Mesothelial cell of epicardium (in vitro differentiated cells): Measurements from ENCODE around the gene ZNF652. TPM values are rescaled to one million over a fixed set of nuclear protein-coding genes. Genes with fewer than 3 reads are reported as not detected.
"Not testable (repeated sequence)": the region's sequence is repeated elsewhere in the genome, so short reads cannot be mapped to it uniquely, and the experiment has no call there.

Experiments used
- DNase-seq, 2 experiments: peaks; one replicate each; pipeline ENCODE4 v3.0.0; 2021; ENCODE audit warnings: low spot score in 2 of 2; ENCODE audit not compliant: unreplicated experiment in 2 of 2
- H3K27ac Mint-ChIP-seq: 2 replicates; pipeline ENCODE4 v1.8.0; 2021; ENCODE audit warnings: mixed read lengths
- H3K27me3 Mint-ChIP-seq: 2 replicates; pipeline ENCODE4 v1.8.0; 2021; ENCODE audit warnings: low read depth, mixed read lengths
- H3K36me3 Mint-ChIP-seq: 2 replicates; pipeline ENCODE4 v1.8.0; 2021; ENCODE audit warnings: mixed read lengths
- H3K4me1 Mint-ChIP-seq: 2 replicates; pipeline ENCODE4 v1.8.0; 2021; ENCODE audit warnings: mixed read lengths
- H3K4me3 Mint-ChIP-seq: 2 replicates; pipeline ENCODE4 v1.8.0; 2021; ENCODE audit warnings: mild to moderate bottlenecking, moderate library complexity, mixed read lengths
- H3K9me3 Mint-ChIP-seq: 2 replicates; pipeline ENCODE4 v1.8.0; 2021; ENCODE audit warnings: mixed read lengths
- CTCF ChIP-seq: fragments of 200-600 bp; sonication (generic); IDR thresholded peaks from one replicate; pipeline ENCODE4 v1.5.0; 2021; ENCODE audit warnings: antibody characterized with exemption; ENCODE audit not compliant: unreplicated experiment
- total RNA-seq: library from RNA; stranded (reverse); gene quantifications from 3 replicates; pipeline ENCODE4 v1.2.1, GENCODE V29; 2021

Gene ZNF652
- total RNA-seq, 1 donor from 2014 or later = 64.0 TPM

- H3K27me3 Mint-ChIP-seq = no peaks in the 10 kb centered on the region
- no peaks in the 10 kb centered on the region for H3K9me3 Mint-ChIP-seq
- no peak for DNase-seq
- peaks cover 18% of the 10 kb centered on the region for H3K4me1 Mint-ChIP-seq
- no peak overlapping the region for H3K4me3 Mint-ChIP-seq
- peak overlapping the region; percentile 73 for H3K27ac Mint-ChIP-seq
- peaks cover 11% of the 10 kb centered on the region for H3K36me3 Mint-ChIP-seq
- TF ChIP-seq CTCF = no peak
Measured at GRCh38 chr17:49399995-49400394, 37.9 kb upstream of the ZNF652 start.

DNA sequence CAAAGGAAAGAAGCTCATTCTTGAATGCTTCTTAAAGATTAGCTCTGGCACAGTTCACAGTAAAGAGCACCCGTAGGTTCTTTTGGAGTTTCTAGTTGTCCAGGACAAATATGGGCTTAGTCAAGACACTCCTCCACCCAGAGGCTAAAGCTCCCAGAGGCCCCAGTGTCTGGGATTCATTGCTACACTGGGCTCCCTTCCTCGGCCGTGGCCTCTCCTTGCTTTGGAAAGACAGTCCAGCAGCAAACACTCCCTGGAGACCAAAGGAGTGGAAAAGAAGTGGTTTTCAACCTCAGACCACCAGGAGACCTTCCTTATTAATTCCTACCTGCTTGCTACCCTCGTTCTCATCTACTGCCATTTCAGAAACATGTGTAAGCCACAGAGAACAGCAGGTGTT is 35.5 kb upstream of the ZNF652 start:
- TF ChIP-seq CTCF = no peak
- Mint-ChIP-seq H3K4me3 (no peak overlapping the region), H3K27ac (no peak overlapping the region), H3K4me1 (peaks cover 26% of the 10 kb centered on the region), H3K9me3 (no peaks in the 10 kb centered on the region), H3K36me3 (no peaks in the 10 kb centered on the region), H3K27me3 (no peaks in the 10 kb centered on the region)
- no peak for DNase-seq

GRCh38 chr17:49393491-49394255 is 31.6 kb upstream of the ZNF652 start:
- H3K27ac Mint-ChIP-seq = peak overlapping the region; percentile 85
- no peak for TF ChIP-seq CTCF

DNA sequence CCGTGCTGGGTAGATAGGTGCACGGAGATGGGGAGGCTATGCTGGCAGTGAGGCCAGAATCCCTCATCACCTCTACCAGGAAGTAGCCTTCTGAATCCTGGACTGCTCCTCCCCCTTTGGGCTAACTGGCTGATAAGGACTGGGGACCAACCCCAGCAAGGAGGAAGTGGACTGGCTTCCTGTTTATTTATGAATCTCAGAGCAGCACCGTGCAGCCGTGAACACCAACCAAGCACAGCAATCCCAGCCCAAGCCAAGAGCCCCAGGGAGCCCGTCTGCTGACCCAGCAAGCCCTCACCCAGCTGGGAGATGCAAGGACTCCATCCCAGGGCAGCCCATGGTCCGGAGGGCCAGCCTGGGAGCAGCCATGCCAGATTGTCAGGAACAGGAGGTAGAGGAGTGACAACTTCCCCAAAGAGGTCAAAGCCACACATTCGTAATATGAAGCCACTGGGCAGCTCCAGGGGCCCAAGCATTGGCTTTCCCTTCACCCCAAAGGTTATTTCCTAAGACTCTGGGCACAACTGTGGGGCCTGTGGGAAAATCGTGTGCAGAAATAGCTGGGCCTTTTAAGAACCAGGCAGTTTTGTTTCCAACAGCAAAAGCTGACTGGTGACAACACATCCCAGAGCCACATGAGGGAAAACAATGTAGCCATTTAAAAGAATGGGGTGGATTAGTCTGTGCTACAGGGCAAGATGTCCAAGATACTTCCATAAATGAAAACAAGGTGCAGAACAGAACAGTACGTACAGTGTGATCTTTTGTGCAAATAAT is 28.7 kb upstream of the ZNF652 start:
- H3K36me3 Mint-ChIP-seq = no peaks in the 10 kb centered on the region
- no peak overlapping the region for H3K27ac Mint-ChIP-seq
- H3K27me3 Mint-ChIP-seq = no peaks in the 10 kb centered on the region
- no peak overlapping the region for H3K4me3 Mint-ChIP-seq
- no peaks in the 10 kb centered on the region for H3K9me3 Mint-ChIP-seq
- no peak for DNase-seq
- peaks cover 18% of the 10 kb centered on the region for H3K4me1 Mint-ChIP-seq
- TF ChIP-seq CTCF = no peak

More at GRCh38 chr17:49393491-49394255, 31.6 kb upstream of the ZNF652 start:
- Mint-ChIP-seq H3K36me3 (no peaks in the 10 kb centered on the region), H3K4me3 (no peak overlapping the region), H3K4me1 (peaks cover 18% of the 10 kb centered on the region), H3K9me3 (no peaks in the 10 kb centered on the region), H3K27me3 (no peaks in the 10 kb centered on the region)
- no peak for DNase-seq

DNA sequence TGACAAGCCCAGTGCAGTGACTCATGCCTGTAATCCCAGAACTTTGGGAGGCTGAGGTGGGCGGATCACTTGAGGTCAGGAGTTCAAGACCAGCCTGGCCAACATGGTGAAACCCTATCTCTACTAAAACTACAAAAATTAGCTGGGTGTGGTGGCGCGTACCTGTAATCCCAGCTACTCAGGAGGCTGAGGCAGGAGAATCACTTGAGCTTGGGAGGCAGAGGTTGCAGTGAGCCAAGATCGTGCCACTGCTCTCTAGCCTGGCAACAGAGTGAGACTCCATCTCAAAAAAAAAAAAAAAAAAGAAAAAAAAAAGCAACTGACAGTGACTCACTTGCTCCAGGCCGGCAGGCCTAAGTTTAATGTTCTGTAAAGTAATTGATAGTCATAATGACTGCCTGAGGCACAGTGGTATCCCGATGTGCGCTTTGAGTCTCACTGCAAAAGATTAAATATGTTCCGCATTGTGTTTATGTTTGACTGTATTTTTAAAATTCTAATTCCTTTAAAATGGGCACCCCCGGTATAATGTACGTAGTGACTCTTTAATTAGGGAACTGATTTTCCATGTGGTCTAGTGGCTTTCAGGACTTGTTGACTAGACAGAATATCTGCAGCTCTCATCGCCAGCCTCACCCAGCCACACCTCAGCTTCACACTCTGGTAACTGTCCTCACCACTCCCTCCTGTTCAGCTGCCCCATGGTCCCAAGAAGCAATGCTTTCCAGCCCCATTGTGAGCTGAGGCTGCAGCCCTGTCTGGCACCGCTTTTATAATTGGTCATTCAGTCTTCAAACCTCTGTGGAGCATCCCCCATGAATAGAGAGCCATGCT is 27.7 kb upstream of the ZNF652 start:
- Mint-ChIP-seq H3K4me1 (peaks cover 15% of the 10 kb centered on the region), H3K27ac (peak overlapping the region; percentile 31)
- not testable (repeated sequence) for H3K9me3 Mint-ChIP-seq, H3K36me3 Mint-ChIP-seq, DNase-seq, H3K4me3 Mint-ChIP-seq, H3K27me3 Mint-ChIP-seq
